ENCODE data around the gene ACACB. TPM values are rescaled to one million over a fixed set of nuclear protein-coding genes. Genes with fewer than 3 reads are reported as not detected.

ACACB gene
- total RNA-seq, 1 experiment from 2014 or later = 3.8 TPM

GRCh38 chr12:109291521-109292341, 175.3 kb downstream of the ACACB start:
- H3K4me3 ChIP-seq (ENCODE audit: insufficient read depth, low read depth, low read length) = no peak overlapping the region
- H3K27me3 ChIP-seq (ENCODE audit: control insufficient read depth, insufficient read depth, low read length) = no peaks in the 10 kb centered on the region
- DNase-seq = peak; percentile 95
- no peaks in the 10 kb centered on the region for H3K36me3 ChIP-seq (replicated peaks; ENCODE audit: control insufficient read depth, insufficient read depth, low read length)

- H3K36me3 ChIP-seq (replicated peaks; ENCODE audit: control insufficient read depth, insufficient read depth, low read length) = no peaks in the 10 kb centered on the region
- H3K27me3 ChIP-seq (ENCODE audit: control insufficient read depth, insufficient read depth, low read length) = no peaks in the 10 kb centered on the region
- no peak overlapping the region for H3K4me3 ChIP-seq (ENCODE audit: insufficient read depth, low read depth, low read length)
- no peak for DNase-seq
These were observed 175.9 kb downstream of the ACACB start for GRCh38 chr12:109292342-109292711.

GRCh38 chr12:109293106-109293505, 176.7 kb downstream of the ACACB start:
- Histone ChIP-seq H3K27me3 (ENCODE audit: control insufficient read depth, insufficient read depth, low read length) (no peaks in the 10 kb centered on the region), H3K36me3 (replicated peaks; ENCODE audit: control insufficient read depth, insufficient read depth, low read length) (no peaks in the 10 kb centered on the region), H3K4me3 (ENCODE audit: insufficient read depth, low read depth, low read length) (no peak overlapping the region)
- DNase-seq = no peak

DNA sequence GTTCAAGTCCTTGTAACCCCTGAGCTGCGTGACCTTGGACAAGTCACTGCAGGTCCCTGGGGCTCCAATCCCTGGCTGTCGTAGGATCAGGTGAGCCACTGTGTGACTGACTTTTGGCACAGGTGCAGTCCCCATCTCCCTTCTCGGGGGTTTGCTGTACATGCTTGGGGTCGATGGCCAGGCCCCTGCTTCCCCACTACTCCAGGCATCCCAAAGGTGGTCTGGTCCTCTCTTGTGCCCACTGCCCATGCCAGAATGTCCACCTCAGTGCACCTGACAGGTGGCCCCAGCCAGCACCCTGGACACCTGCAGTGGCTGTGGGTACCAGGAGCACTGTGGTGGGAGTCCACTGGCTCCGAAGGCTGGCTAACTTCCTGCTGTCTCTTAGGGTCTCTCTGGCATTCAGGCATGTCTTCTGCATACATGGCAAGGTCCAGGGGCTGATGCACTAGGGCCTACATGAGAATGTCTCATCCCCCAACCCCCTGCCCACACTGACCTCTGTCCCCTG, 178.0 kb downstream of the ACACB start:
- Histone ChIP-seq H3K4me3 (ENCODE audit: insufficient read depth, low read depth, low read length) (no peak overlapping the region), H3K36me3 (replicated peaks; ENCODE audit: control insufficient read depth, insufficient read depth, low read length) (no peaks in the 10 kb centered on the region), H3K27me3 (ENCODE audit: control insufficient read depth, insufficient read depth, low read length) (no peaks in the 10 kb centered on the region)
- DNase-seq = peak; percentile 17

GRCh38 chr12:109295764-109296425, 179.5 kb downstream of the ACACB start:
- peak; percentile 27 for DNase-seq
- Histone ChIP-seq H3K27me3 (ENCODE audit: control insufficient read depth, insufficient read depth, low read length) (no peaks in the 10 kb centered on the region), H3K36me3 (replicated peaks; ENCODE audit: control insufficient read depth, insufficient read depth, low read length) (no peaks in the 10 kb centered on the region), H3K4me3 (ENCODE audit: insufficient read depth, low read depth, low read length) (no peak overlapping the region)

DNA sequence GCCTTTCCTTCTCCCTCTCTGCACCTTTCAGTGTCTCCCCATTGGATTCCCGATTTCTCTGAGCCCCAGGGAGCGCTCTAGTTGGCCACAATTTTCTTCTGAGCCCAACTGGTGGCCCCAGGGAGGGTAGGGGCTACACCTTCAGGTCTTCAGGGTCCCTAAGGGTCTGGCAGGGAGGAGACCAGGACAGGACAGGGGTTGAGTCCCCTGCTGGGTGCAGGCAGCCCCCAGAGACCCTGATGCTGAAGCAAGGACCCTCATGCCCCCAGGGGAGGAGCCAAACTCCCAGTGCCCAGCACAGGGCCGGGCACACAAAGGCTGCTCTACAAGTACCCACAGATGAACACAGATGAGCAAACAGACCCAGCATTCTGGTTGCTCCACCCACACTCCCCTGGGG, 180.0 kb downstream of the ACACB start:
- no peak overlapping the region for H3K4me3 ChIP-seq (ENCODE audit: insufficient read depth, low read depth, low read length)
- H3K36me3 ChIP-seq (replicated peaks; ENCODE audit: control insufficient read depth, insufficient read depth, low read length) = no peaks in the 10 kb centered on the region
- peak; percentile 24 for DNase-seq
- H3K27me3 ChIP-seq (ENCODE audit: control insufficient read depth, insufficient read depth, low read length) = no peaks in the 10 kb centered on the region

DNA sequence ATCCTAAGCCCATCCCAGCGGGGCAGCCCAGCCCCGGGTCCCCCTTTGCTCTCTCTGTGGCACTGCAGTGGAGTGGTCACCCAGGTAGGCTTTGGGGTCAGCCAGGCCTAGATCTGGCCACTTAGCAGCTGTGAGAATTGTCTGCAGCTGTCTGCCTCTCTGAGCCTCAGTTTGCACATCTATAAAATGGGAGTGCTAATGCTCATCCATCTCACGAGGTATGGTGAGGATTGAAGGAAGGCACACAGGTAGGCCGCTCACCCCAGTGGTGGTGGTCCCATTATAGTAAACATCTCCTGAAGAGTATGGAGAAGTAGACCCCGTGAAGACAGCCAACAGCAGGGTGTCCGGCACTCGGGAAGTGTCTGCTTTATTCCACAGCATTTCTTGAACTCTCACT, 183.5 kb downstream of the ACACB start:
- Histone ChIP-seq H3K36me3 (replicated peaks; ENCODE audit: control insufficient read depth, insufficient read depth, low read length) (no peaks in the 10 kb centered on the region), H3K27me3 (ENCODE audit: control insufficient read depth, insufficient read depth, low read length) (no peaks in the 10 kb centered on the region), H3K4me3 (ENCODE audit: insufficient read depth, low read depth, low read length) (no peak overlapping the region)
- no peak for DNase-seq

DNA sequence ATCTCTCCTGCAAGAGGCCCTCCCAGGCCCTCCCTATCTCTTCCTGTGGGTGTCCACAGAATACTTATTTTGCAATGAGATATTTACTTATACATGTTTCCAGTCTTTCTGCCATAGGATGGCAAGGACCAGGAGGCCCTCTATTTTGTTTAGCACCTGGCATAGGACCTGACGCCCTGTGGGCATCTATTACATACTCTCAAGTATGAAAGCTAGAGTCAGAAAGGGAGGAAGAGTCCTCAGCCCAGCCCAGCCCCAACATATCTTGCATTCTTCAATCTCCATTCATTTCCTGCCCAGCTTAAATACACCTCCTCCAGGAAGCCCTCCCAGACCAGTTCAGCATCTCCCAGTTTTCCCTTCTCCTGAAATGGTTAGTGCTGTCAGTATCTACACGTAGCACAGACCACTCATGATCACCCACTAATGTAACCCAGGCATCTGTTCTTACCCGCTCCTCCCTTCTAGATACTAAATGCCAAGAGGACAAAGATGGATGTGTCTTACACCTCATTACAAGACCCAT, 185.3 kb downstream of the ACACB start:
- no peak overlapping the region for H3K4me3 ChIP-seq (ENCODE audit: insufficient read depth, low read depth, low read length)
- peak; percentile 16 for DNase-seq
- no peaks in the 10 kb centered on the region for H3K36me3 ChIP-seq (replicated peaks; ENCODE audit: control insufficient read depth, insufficient read depth, low read length)
- no peaks in the 10 kb centered on the region for H3K27me3 ChIP-seq (ENCODE audit: control insufficient read depth, insufficient read depth, low read length)

- Histone ChIP-seq H3K4me3 (ENCODE audit: insufficient read depth, low read depth, low read length) (no peak overlapping the region), H3K36me3 (replicated peaks; ENCODE audit: control insufficient read depth, insufficient read depth, low read length) (no peaks in the 10 kb centered on the region), H3K27me3 (ENCODE audit: control insufficient read depth, insufficient read depth, low read length) (peaks cover 2% of the 10 kb centered on the region; the same call in 1 of the 2 replicates)
- peak; percentile 39 for DNase-seq
These were observed 186.0 kb downstream of the ACACB start for GRCh38 chr12:109302358-109302757.

DNA sequence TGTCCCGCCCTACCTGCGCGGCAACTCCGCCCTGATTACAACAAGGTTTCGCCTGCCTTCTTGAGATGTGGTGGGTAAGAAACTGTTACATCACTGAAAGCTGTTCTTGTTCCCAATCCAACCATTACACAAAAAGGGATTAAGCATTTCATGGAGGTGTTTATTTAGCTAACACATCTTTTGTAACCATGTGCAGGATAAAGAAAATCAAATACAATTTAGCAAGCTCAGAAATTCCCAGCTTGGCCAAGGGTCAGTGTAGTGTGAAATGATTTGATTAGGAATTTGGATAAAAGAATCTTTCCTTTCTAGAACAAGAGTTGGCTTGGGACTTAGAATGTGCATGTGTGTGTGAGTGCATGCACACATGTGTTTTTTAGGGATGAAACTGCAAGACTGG, 186.4 kb downstream of the ACACB start:
- no peak overlapping the region for H3K4me3 ChIP-seq (ENCODE audit: insufficient read depth, low read depth, low read length)
- H3K36me3 ChIP-seq (replicated peaks; ENCODE audit: control insufficient read depth, insufficient read depth, low read length) = no peaks in the 10 kb centered on the region
- H3K27me3 ChIP-seq (ENCODE audit: control insufficient read depth, insufficient read depth, low read length) = peaks cover 6% of the 10 kb centered on the region
- DNase-seq = no peak

DNA sequence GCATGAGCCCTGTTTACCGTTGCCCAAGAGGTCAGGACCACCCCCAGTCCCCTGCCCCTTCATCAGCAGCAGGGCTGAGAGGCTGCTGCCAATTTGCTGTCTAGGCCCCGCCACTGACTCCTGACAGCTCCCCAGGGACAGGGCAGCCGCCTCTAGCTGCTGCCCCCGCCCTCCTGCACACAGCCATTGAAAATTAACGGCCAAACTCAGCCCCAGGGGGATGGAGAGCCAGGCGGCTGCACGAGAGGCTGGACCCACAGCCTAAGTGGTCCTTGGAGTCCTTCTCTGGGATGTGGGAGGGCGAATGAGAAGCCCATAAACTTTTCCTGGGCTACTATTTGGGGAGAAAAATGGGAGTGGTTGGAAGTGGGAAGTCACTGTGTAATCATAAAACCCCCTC, 188.1 kb downstream of the ACACB start:
- no peaks in the 10 kb centered on the region for H3K36me3 ChIP-seq (replicated peaks; ENCODE audit: control insufficient read depth, insufficient read depth, low read length)
- DNase-seq = peak; percentile 39
- H3K4me3 ChIP-seq (ENCODE audit: insufficient read depth, low read depth, low read length) = no peak overlapping the region
- H3K27me3 ChIP-seq (ENCODE audit: control insufficient read depth, insufficient read depth, low read length) = peaks cover 18% of the 10 kb centered on the region

GRCh38 chr12:109305547-109305946, 189.2 kb downstream of the ACACB start:
- DNase-seq = no peak
- Histone ChIP-seq H3K36me3 (replicated peaks; ENCODE audit: control insufficient read depth, insufficient read depth, low read length) (no peaks in the 10 kb centered on the region), H3K4me3 (ENCODE audit: insufficient read depth, low read depth, low read length) (no peak overlapping the region), H3K27me3 (ENCODE audit: control insufficient read depth, insufficient read depth, low read length) (peaks cover 25% of the 10 kb centered on the region)

- peaks cover 37% of the 10 kb centered on the region for H3K27me3 ChIP-seq (ENCODE audit: control insufficient read depth, insufficient read depth, low read length)
- DNase-seq = peak; percentile 28
- no peaks in the 10 kb centered on the region for H3K36me3 ChIP-seq (replicated peaks; ENCODE audit: control insufficient read depth, insufficient read depth, low read length)
- H3K4me3 ChIP-seq (ENCODE audit: insufficient read depth, low read depth, low read length) = no peak overlapping the region
These were observed 190.7 kb downstream of the ACACB start for GRCh38 chr12:109307051-109307450.

DNA sequence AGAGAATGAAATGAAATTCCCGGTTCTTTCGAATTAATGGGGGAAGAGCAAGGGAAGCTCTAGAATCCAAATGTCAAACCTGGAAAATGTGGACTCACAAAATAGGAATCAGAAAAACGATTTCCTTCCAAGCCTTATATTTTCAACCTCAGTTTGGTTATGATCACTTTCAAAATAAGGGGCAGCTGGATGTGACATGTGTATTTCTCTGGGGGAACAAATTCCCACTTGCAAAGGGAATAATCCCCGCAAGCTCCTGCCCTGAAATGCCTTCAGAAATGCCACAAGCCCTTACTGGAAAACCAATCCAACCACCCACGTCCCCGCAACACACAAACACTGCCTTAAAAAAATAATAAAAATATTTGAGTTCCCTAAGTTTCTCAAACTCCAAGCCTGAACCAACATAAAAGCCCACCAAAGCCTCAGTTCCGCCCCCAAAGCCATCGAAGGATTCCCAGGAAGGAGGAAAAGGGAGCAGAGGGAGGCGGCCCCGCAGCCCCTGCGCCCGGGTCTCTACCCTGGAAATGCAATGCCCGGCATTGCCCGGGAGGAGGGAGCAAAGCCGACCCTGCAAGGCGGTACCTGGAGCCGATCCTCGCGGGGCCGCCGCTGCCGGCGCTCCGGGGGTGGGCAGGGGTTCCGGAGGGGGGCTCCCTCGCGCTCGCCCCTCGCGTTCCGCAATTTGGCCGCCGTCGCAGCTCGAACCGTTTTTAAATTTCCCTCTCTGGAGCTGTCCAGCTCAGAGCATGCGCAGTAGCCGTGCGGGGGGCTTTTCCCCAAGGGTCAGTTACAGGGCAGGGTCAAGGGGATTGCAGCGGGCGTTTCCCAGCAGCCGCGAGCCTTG, 192.4 kb downstream of the ACACB start, which contains the start of gene FOXN4:
TSS of gene FOXN4 (minus strand) at position 751 of the 847 bp plus-strand sequence. CDS start 963 bp downstream, outside the sequence.
- H3K36me3 ChIP-seq (replicated peaks; ENCODE audit: control insufficient read depth, insufficient read depth, low read length) = no peaks in the 10 kb centered on the region
- DNase-seq = peak; percentile 92
- peak within 1 kb of the TSS; percentile 41 for H3K4me3 ChIP-seq (ENCODE audit: insufficient read depth, low read depth, low read length)
- H3K27me3 ChIP-seq (ENCODE audit: control insufficient read depth, insufficient read depth, low read length) = peaks cover 37% of the 10 kb centered on the region

Data from H7 (cell line).